ENCODE measurements around the gene ODAD2.

DNA sequence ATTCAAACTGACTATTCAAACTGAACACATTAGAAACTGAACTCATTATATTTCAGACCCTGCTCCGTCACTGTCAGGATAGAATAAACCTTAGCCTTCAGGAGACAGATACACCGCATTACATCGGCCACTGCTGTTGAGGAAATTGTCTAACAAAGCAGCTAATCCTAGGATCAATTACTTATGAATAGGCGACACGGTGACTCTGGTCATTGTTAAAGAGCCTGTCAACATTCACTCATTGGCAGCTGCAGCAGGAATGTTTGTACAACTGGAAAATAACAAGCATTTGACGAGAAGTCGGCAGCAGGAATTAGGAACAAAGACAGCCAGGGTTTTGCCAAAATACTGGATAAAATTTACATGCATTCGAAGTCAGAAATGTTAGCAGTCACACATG is 141.3 kb downstream of the ODAD2 start:
- TF ChIP-seq, protein P1, sequence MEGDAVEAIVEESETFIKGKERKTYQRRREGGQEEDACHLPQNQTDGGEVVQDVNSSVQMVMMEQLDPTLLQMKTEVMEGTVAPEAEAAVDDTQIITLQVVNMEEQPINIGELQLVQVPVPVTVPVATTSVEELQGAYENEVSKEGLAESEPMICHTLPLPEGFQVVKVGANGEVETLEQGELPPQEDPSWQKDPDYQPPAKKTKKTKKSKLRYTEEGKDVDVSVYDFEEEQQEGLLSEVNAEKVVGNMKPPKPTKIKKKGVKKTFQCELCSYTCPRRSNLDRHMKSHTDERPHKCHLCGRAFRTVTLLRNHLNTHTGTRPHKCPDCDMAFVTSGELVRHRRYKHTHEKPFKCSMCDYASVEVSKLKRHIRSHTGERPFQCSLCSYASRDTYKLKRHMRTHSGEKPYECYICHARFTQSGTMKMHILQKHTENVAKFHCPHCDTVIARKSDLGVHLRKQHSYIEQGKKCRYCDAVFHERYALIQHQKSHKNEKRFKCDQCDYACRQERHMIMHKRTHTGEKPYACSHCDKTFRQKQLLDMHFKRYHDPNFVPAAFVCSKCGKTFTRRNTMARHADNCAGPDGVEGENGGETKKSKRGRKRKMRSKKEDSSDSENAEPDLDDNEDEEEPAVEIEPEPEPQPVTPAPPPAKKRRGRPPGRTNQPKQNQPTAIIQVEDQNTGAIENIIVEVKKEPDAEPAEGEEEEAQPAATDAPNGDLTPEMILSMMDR (IDR thresholded peaks at IDR 0.05; ENCODE audit: insufficient read depth, low read depth, low read length), result no peak
- TF ChIP-seq EZH2 (IDR thresholded peaks at IDR 0.05; ENCODE audit: insufficient read depth, low read length), result no peak

Data from astrocyte (in vitro differentiated cells and primary cell).